NB4 (cell line): ENCODE data around the gene DNAJC5.
"Not testable (repeated sequence)": the region's sequence is repeated elsewhere in the genome, so short reads cannot be mapped to it uniquely, and the experiment has no call there.

ENCODE experiments used
- DNase-seq: peaks from one replicate; pipeline ENCODE4 v3.0.0; 2010; ENCODE audit warnings: low read depth
- H3K4me3 ChIP-seq: one replicate; pipeline ENCODE4 v1.5.1; 2011; ENCODE audit warnings: mild to moderate bottlenecking, low read depth, low read length, moderate library complexity
- CTCF ChIP-seq: IDR thresholded peaks from one replicate; pipeline ENCODE4 v1.5.1; 2012; ENCODE audit warnings: low read depth, low read length
- MAX ChIP-seq: IDR thresholded peaks from 2 replicates; pipeline ENCODE4 v1.6.1; 2011; ENCODE audit warnings: low read depth, low read length
- MYC ChIP-seq: IDR thresholded peaks from 2 replicates; pipeline ENCODE4 v1.6.1; 2011; ENCODE audit warnings: low read depth, low read length
- POLR2A ChIP-seq: IDR thresholded peaks from 2 replicates; pipeline ENCODE4 v1.6.1; 2011; ENCODE audit warnings: mild to moderate bottlenecking; ENCODE audit not compliant: insufficient read length; ENCODE audit errors: extremely low read depth

Gene DNAJC5

GRCh38 chr20:63923651-63924050 is 28.7 kb downstream of the DNAJC5 start:
- TF ChIP-seq POLR2A (no peak), MAX (no peak), CTCF (no peak), MYC (no peak)
- no peak overlapping the region for H3K4me3 ChIP-seq
- no peak for DNase-seq

GRCh38 chr20:63924241-63924640 is 29.3 kb downstream of the DNAJC5 start:
- DNase-seq = no peak
- no peak for TF ChIP-seq MAX
- no peak for TF ChIP-seq POLR2A
- no peak for TF ChIP-seq MYC
- TF ChIP-seq CTCF = no peak
- no peak overlapping the region for H3K4me3 ChIP-seq

GRCh38 chr20:63926298-63926697 is 31.4 kb downstream of the DNAJC5 start:
- no peak for DNase-seq
- H3K4me3 ChIP-seq = no peak overlapping the region
- no peak for TF ChIP-seq CTCF
- TF ChIP-seq POLR2A = no peak
- TF ChIP-seq MYC = no peak
- no peak for TF ChIP-seq MAX

GRCh38 chr20:63929071-63929470 is 34.1 kb downstream of the DNAJC5 start:
- TF ChIP-seq CTCF (no peak), MAX (no peak), POLR2A (no peak), MYC (no peak)

GRCh38 chr20:63929473-63929883 is 34.6 kb downstream of the DNAJC5 start:
- not testable (repeated sequence) for DNase-seq, H3K4me3 ChIP-seq

More at GRCh38 chr20:63929071-63929470, 34.1 kb downstream of the DNAJC5 start:
- no peak for DNase-seq
- no peak overlapping the region for H3K4me3 ChIP-seq

GRCh38 chr20:63930971-63931553 is 36.1 kb downstream of the DNAJC5 start:
- H3K4me3 ChIP-seq = no peak overlapping the region
- TF ChIP-seq MYC (no peak), POLR2A (no peak), MAX (no peak), CTCF (no peak)
- DNase-seq = no peak
